ENCODE results near the gene ENDOV.

The ENDOV gene

DNA sequence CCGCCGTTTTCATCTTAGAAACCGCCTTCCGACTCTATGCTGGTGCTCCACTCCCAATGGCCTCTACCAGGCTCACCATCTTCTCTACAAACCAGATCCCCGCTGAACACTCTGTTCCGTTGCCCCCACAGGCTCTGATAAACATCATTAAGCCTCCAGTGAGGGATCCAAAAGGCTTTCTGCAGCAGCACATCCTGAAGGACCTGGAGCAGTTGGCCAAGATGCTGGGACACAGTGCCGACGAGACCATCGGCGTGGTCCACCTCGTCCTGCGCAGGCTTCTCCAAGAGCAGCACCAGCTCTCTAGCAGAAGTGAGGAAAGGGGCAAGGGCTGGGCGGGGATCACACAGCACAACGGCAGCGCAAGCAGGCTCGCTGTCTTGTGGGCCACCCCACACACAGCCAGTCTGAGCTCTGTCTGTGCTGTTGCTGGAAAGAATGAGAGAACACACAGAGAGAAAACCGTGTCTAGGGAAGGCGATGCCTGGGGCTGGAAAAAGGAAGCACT, 33.5 kb upstream of the ENDOV start:
- no peaks in the 10 kb centered on the region for H3K9me3 ChIP-seq
- in situ Hi-C loops (cut with MboI; ENCODE audit: low sequenced_read_pairs), result no loop called here
- no peak overlapping the region for H3K4me3 ChIP-seq
- no peak for DNase-seq (ENCODE audit: low spot score in 2 of 2)
- no peaks in the 10 kb centered on the region for H3K27me3 ChIP-seq (ENCODE audit: low read depth)
- H3K4me1 ChIP-seq, result no peaks in the 10 kb centered on the region
- H3K36me3 ChIP-seq (replicated peaks), result peaks cover 49% of the 10 kb centered on the region

DNA sequence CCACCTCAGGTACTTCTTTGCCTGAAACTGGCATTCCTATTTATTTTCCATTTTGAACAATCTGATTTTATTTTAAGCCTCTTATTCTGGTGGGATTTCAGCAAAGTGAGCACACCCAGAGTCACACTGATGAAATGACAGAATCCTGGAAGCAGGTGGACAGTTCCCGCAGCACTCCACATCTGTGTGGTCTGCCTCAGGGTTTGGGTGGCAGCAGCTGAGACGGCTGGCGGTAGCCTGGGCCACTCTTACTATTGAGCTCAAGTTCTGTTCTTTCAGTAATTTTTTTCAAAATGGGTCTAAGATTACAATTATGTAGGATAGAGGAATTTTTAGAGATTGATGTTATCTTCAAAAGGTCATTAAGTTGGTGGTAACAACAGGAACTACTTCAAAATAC, 32.5 kb upstream of the ENDOV start:
- in situ Hi-C loops (cut with MboI; ENCODE audit: low sequenced_read_pairs), result no loop called here
- Histone ChIP-seq H3K27me3 (ENCODE audit: low read depth) (no peaks in the 10 kb centered on the region), H3K9me3 (no peaks in the 10 kb centered on the region), H3K4me1 (no peaks in the 10 kb centered on the region), H3K36me3 (replicated peaks) (peaks cover 45% of the 10 kb centered on the region), H3K4me3 (no peak overlapping the region)
- no peak for DNase-seq (ENCODE audit: low spot score in 2 of 2)

DNA sequence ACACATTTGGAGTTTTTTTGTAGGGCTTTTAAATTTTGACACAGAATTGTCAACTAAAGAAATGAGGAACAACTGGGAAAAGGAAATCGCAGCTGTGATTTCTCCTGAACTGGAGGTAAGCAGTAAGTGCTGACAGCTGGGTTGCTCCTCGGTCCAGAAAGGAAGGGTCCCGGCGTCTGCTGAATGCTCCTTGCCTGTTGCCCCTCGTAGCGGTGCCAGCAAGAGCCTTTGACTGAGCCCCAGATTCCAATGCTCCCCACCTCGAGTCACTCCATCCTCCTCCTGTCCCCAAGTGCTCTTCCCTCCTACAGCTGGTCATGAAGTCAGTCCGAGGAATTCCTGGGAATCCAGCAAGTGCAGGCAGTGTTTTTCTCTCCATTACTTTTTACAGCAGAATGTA, 32.0 kb upstream of the ENDOV start:
- no peak for DNase-seq (ENCODE audit: low spot score in 2 of 2)
- H3K4me3 ChIP-seq, result no peak overlapping the region
- no peaks in the 10 kb centered on the region for H3K4me1 ChIP-seq
- H3K27me3 ChIP-seq (ENCODE audit: low read depth), result no peaks in the 10 kb centered on the region
- H3K36me3 ChIP-seq (replicated peaks), result peaks cover 40% of the 10 kb centered on the region
- in situ Hi-C loops (cut with MboI; ENCODE audit: low sequenced_read_pairs), result no loop called here
- no peaks in the 10 kb centered on the region for H3K9me3 ChIP-seq

DNA sequence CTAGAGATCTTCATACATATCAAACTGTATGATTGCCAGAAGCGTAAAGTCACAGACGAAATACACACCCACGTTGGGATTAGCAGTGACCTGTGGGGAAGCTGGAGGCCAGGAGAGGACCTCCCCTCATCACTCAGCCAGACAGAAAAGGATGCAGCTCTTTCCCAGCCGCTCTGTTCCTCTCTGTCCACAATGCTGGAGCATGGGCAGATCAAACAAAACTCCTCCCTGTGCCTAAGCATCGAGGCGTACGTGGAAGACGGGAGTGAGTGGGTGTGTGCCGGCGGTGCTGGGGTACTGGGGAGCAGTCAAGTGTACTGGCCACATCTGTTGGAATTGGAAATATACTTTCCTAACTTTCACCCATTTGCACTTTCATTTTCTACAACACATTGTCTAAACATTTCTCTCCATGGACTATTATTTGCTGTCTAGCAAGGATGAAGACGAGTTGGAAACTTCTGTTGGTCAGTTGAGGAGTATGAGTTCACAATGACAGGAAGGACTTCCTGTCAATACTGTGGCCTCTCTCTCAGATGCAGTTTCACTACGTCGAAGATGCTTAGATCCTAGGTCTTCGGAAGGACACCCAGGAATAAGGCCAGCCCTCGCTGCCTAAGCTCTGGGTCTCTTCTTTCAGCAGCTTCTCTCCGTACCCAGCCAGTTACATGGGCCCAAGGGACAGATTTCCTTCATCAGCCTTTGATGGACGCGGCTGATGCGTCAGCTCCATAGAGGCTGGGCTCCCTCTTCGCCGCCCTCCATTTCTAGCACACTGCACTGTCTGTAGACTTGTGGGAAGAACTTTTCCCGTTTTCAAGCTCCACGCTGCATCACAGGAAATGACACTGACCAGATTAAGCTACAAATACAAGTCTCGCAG, 30.6 kb upstream of the ENDOV start:
- H3K36me3 ChIP-seq (replicated peaks), result peaks cover 43% of the 10 kb centered on the region
- DNase-seq (ENCODE audit: low spot score in 2 of 2), result no peak
- H3K27me3 ChIP-seq (ENCODE audit: low read depth), result no peaks in the 10 kb centered on the region
- H3K9me3 ChIP-seq, result no peaks in the 10 kb centered on the region
- H3K4me3 ChIP-seq, result no peak overlapping the region
- H3K4me1 ChIP-seq, result no peaks in the 10 kb centered on the region
- in situ Hi-C loops (cut with MboI; ENCODE audit: low sequenced_read_pairs), result no loop called here

DNA sequence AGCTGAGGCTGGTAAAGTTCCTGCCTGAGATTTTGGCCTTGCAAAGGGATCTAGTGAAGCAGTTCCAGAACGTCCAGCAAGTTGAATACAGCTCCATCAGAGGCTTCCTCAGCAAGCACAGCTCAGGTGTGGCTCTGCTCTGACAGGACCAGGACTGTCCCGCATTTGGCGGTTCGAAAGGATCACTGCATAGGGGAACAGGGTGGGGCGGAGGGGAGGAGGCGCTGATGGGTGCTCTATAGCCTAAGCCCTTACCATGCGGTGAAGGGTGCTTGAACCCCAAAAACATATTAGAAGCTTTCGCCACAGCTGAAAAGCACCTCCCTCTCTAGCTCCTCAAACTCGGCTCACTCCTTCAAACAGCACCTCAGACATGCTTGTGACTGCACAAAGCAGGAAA, 29.9 kb upstream of the ENDOV start:
- H3K4me1 ChIP-seq, result no peaks in the 10 kb centered on the region
- no peak for DNase-seq (ENCODE audit: low spot score in 2 of 2)
- no peaks in the 10 kb centered on the region for H3K27me3 ChIP-seq (ENCODE audit: low read depth)
- in situ Hi-C loops (cut with MboI; ENCODE audit: low sequenced_read_pairs), result no loop called here
- H3K4me3 ChIP-seq, result no peak overlapping the region
- H3K9me3 ChIP-seq, result no peaks in the 10 kb centered on the region
- peaks cover 51% of the 10 kb centered on the region for H3K36me3 ChIP-seq (replicated peaks)

DNA sequence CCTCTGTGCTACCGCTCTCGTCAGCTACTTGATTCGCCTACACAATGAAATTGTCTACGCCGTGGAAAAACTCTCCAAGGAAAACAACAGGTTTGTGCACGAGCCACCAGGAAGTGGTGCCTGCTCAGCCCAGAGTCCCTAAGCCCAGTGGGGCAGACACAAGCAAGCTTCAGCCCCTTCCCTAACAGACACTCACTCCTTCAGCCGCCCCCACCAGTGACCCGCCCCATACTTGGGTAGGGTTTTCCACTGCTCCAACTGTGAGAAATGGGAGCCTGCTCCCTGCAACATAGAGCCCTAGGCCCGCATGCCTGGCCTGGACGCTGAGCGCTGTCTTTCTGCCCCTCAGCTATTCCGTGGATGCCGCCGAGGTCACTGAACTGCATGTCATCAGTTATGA, 28.6 kb upstream of the ENDOV start:
- H3K27me3 ChIP-seq (ENCODE audit: low read depth), result no peaks in the 10 kb centered on the region
- no peaks in the 10 kb centered on the region for H3K4me1 ChIP-seq
- no peak overlapping the region for H3K4me3 ChIP-seq
- no peak for DNase-seq (ENCODE audit: low spot score in 2 of 2)
- in situ Hi-C loops (cut with MboI; ENCODE audit: low sequenced_read_pairs), result no loop called here
- peaks cover 54% of the 10 kb centered on the region for H3K36me3 ChIP-seq (replicated peaks)
- H3K9me3 ChIP-seq, result no peaks in the 10 kb centered on the region

DNA sequence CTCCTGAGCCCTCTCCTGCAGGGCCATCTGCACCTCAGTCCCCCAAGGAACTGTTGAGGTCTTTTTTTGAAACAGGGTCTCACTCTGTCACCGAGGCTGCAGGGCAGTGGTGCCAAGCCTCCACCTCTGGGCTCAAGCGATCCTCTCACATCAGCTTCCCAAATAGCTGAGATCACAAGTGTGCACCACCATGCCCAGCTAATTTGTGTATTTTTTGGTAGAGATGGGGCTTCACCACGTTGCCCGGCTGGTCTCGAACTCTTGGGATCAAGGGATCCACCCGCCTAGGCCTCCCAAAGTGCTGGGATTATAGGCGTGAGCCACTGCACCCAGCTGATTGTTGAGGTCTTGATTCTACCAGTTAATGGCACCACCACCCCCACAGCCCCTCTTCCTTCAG, 27.9 kb upstream of the ENDOV start:
- Histone ChIP-seq H3K4me3 (no peak overlapping the region), H3K27me3 (ENCODE audit: low read depth) (no peaks in the 10 kb centered on the region), H3K36me3 (replicated peaks) (peaks cover 51% of the 10 kb centered on the region), H3K9me3 (no peaks in the 10 kb centered on the region), H3K4me1 (no peaks in the 10 kb centered on the region)
- in situ Hi-C loops (cut with MboI; ENCODE audit: low sequenced_read_pairs), result no loop called here
- no peak for DNase-seq (ENCODE audit: low spot score in 2 of 2)

DNA sequence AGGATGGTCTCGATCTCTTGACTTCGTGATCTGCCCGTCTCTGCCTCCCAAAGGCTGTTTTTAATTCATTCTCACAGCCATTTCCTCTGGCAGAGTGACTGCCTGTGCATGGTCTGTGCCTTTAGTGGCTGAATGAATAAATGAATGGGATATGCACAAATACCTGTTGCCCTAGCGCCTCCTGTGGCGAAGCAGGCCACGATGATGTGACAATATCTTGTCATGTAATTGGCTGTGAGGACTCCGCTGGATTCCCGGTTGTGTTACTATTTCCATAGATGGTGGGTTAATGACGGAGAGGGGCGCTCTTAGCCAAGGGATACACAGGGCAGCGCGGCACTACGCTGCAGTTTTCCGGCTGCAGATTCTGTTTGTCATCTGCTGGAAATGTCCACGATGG, 26.8 kb upstream of the ENDOV start:
- Histone ChIP-seq H3K4me1 (no peaks in the 10 kb centered on the region), H3K36me3 (replicated peaks) (peaks cover 45% of the 10 kb centered on the region), H3K27me3 (ENCODE audit: low read depth) (no peaks in the 10 kb centered on the region), H3K9me3 (no peaks in the 10 kb centered on the region), H3K4me3 (no peak overlapping the region)
- in situ Hi-C loops (cut with MboI; ENCODE audit: low sequenced_read_pairs), result no loop called here
- no peak for DNase-seq (ENCODE audit: low spot score in 2 of 2)

DNA sequence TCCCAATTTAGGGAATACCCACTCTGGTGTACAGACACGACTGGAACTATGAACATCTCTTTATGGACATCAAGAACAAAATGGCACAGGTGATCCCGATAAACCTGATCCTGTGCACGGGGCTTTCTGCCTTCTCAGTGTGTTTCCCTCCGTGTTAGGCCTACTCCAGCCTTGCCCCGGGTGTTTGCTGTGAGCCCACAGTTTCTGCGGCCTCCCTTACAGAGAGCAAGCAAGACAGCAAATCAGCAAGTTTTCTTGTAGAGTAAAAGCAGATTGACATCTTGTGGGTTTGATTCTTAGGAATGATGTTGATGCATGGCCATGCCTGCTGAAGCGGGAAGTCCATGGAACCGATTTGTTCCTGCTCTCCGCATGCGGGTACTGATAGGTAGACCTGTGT, 26.4 kb upstream of the ENDOV start:
- Histone ChIP-seq H3K9me3 (no peaks in the 10 kb centered on the region), H3K4me1 (no peaks in the 10 kb centered on the region), H3K36me3 (replicated peaks) (peaks cover 47% of the 10 kb centered on the region), H3K4me3 (no peak overlapping the region), H3K27me3 (ENCODE audit: low read depth) (no peaks in the 10 kb centered on the region)
- DNase-seq (ENCODE audit: low spot score in 2 of 2), result no peak
- in situ Hi-C loops (cut with MboI; ENCODE audit: low sequenced_read_pairs), result no loop called here

DNA sequence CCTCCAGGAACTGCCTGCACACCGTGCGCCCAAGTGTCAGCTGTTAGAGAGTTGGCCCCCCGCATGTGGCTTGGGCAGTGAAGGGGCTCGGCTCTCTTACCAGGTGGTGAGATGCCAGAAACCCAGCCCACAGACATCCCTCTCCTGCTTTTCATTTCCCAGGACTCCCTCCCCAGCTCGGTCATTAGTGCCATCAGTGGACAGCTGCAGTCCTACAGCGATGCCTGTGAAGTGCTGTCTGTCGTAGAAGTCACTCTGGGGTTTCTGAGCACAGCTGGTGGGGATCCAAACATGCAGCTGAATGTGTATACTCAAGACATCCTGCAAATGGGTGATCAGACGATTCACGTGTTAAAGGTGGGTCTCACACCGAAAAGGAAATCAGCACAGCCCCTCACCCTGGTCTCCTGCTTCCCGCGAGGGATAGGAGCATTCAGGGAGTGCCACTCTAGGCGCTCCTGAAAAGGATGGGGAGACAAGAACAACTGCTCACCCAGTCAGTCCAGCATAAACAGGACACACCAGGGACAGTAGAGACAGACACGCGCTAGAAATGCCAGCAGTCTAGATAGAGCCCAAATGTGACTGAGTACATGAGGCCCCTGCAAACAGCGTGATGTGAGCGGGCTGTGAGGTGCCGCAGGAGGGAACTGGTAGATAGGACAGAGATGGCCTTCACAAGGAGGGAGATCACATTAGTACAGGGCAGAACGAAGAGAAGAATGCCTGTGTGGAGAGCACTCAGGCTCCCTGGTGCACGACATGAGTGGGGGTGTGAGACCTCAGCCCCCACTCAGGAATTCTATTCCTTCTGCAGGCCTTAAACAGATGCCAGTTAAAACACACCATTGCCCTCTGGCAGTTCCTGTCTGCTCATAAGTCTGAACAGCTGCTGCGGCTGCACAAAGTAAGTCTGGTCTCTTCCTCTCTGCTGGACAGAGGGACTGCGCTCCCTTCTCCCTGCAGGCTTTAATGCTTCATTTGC, 25.7 kb upstream of the ENDOV start:
- no peaks in the 10 kb centered on the region for H3K27me3 ChIP-seq (ENCODE audit: low read depth)
- no peaks in the 10 kb centered on the region for H3K4me1 ChIP-seq
- no peak overlapping the region for H3K4me3 ChIP-seq
- no peak for DNase-seq (ENCODE audit: low spot score in 2 of 2)
- in situ Hi-C loops (cut with MboI; ENCODE audit: low sequenced_read_pairs), result no loop called here
- H3K9me3 ChIP-seq, result no peaks in the 10 kb centered on the region
- H3K36me3 ChIP-seq (replicated peaks), result peaks cover 40% of the 10 kb centered on the region

DNA sequence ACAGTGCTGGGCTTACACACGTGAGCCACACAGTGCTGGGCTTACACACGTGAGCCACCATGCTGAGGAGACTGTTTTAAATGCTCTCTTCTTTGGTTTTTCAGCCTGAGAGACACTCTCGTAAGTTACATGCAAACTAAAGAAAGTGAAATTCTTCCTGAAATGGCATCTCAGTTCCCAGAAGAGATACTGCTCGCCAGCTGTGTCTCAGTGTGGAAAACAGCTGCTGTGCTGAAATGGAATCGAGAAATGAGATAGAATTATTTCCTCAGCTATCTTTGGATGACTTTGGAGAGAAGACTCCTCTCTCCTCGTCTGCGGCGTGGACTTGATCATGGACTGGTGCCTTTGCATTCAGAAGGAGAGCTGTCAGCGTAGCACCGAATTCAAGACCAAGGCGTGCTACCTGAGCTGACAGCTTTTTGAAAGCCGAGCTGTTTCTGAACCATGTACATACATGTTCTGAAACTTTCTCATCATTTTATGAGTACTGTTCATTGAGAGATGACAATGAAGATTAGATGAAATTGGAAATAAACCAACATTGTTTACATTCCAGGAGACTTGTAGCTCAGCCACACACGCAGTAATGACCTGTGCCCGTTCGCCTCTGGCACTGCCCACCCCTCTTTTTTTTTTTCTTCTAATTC, 21.6 kb upstream of the ENDOV start:
- DNase-seq (ENCODE audit: low spot score in 2 of 2), result no peak
- peaks cover 32% of the 10 kb centered on the region for H3K36me3 ChIP-seq (replicated peaks)

DNA sequence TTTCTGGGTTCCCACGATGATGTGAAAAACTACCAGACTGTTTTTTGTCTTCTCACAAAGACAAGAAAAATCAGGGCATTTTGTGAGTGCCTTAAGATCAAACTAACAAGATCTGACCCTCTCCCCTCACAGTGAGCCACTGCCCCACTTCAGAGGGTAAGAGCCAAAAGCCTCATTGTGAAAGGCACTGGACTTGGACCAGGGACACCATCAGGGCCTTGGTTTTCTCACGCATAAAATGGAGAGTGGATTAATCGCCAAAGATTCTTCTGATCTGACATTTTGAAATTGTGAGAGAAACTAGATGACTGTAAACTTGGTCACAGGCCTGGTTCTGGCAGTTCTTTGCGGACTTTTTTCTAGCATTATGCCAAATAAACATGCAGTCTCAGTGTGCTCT, 21.0 kb upstream of the ENDOV start:
- Histone ChIP-seq H3K4me3 (no peak overlapping the region), H3K9me3 (no peaks in the 10 kb centered on the region), H3K27me3 (ENCODE audit: low read depth) (no peaks in the 10 kb centered on the region), H3K36me3 (replicated peaks) (peaks cover 30% of the 10 kb centered on the region), H3K4me1 (no peaks in the 10 kb centered on the region)
- in situ Hi-C loops (cut with MboI; ENCODE audit: low sequenced_read_pairs), result no loop called here
- no peak for DNase-seq (ENCODE audit: low spot score in 2 of 2)

More for the DNA sequence above, 21.6 kb upstream of the ENDOV start:
- in situ Hi-C loops (cut with MboI; ENCODE audit: low sequenced_read_pairs), result no loop called here
- Histone ChIP-seq H3K4me1 (no peaks in the 10 kb centered on the region), H3K9me3 (no peaks in the 10 kb centered on the region), H3K4me3 (no peak overlapping the region), H3K27me3 (ENCODE audit: low read depth) (no peaks in the 10 kb centered on the region)

DNA sequence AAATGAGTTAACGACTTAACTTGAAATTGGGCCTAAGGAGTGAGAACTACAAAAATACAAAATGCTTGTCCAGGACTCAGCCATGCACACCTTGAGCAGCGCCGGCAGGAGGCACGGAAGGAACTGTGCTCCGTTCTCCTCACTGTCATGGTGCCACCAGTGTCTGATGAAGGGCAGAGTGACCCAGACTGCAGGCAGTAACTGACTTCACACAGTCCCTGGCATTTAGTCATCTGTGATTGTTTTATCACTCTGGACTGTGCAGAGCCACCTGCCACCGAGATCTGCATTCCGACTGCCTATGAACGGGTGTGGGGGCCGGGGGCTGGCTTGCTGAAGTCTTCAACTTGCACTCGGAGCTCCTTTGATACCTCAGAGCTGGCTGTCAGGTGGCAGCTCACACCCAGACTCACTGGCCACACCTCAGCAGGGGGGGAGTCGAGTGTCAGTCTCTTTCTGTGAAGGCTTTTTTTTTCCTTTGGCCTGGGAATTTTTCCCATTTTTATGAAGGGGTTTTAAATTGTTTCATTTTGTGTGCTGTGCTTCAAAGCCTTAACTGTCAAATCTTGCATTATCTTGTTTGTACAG, 20.2 kb upstream of the ENDOV start:
- in situ Hi-C loops (cut with MboI; ENCODE audit: low sequenced_read_pairs), result no loop called here
- no peak for DNase-seq (ENCODE audit: low spot score in 2 of 2)
- Histone ChIP-seq H3K4me1 (no peaks in the 10 kb centered on the region; the same call in 1 of the 2 replicates), H3K36me3 (replicated peaks) (peaks cover 25% of the 10 kb centered on the region), H3K4me3 (no peak overlapping the region), H3K27me3 (ENCODE audit: low read depth) (no peaks in the 10 kb centered on the region), H3K9me3 (no peaks in the 10 kb centered on the region)

Data from HAP-1 (cell line).